ENCODE measurements around the gene PITPNM3.

PITPNM3 gene

DNA sequence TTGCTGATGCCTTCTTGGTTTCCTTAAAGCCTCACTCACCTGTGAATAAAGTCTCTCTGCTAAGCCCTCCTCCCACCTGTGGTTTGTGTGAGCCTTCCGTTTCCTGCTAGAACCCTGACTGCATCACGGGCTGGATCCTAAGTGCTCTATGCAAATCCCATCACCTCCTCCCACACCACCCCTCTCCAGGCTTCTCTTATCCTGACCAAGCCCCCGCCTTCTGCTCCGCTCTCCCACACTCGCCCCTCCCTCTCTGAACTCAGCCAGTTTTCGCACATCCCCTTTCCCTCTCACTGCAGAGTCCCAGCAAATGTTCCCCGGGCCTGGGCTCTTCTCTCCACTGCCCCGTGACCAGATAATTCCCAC, 60.3 kb downstream of the PITPNM3 start:
- no peak for DNase-seq (ENCODE audit: low read depth)
- TF ChIP-seq, protein P1, sequence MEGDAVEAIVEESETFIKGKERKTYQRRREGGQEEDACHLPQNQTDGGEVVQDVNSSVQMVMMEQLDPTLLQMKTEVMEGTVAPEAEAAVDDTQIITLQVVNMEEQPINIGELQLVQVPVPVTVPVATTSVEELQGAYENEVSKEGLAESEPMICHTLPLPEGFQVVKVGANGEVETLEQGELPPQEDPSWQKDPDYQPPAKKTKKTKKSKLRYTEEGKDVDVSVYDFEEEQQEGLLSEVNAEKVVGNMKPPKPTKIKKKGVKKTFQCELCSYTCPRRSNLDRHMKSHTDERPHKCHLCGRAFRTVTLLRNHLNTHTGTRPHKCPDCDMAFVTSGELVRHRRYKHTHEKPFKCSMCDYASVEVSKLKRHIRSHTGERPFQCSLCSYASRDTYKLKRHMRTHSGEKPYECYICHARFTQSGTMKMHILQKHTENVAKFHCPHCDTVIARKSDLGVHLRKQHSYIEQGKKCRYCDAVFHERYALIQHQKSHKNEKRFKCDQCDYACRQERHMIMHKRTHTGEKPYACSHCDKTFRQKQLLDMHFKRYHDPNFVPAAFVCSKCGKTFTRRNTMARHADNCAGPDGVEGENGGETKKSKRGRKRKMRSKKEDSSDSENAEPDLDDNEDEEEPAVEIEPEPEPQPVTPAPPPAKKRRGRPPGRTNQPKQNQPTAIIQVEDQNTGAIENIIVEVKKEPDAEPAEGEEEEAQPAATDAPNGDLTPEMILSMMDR (conservative IDR thresholded peaks at IDR 0.05; ENCODE audit: low read length), result no peak
- no peak overlapping the region for H3K4me3 ChIP-seq (ENCODE audit: low read length)

GRCh38 chr17:6495450-6496115, 60.8 kb downstream of the PITPNM3 start:
- TF ChIP-seq, protein P1 (conservative IDR thresholded peaks at IDR 0.05; ENCODE audit: low read length), result no peak
- DNase-seq (ENCODE audit: low read depth), result no peak
- no peak overlapping the region for H3K4me3 ChIP-seq (ENCODE audit: low read length)

DNA sequence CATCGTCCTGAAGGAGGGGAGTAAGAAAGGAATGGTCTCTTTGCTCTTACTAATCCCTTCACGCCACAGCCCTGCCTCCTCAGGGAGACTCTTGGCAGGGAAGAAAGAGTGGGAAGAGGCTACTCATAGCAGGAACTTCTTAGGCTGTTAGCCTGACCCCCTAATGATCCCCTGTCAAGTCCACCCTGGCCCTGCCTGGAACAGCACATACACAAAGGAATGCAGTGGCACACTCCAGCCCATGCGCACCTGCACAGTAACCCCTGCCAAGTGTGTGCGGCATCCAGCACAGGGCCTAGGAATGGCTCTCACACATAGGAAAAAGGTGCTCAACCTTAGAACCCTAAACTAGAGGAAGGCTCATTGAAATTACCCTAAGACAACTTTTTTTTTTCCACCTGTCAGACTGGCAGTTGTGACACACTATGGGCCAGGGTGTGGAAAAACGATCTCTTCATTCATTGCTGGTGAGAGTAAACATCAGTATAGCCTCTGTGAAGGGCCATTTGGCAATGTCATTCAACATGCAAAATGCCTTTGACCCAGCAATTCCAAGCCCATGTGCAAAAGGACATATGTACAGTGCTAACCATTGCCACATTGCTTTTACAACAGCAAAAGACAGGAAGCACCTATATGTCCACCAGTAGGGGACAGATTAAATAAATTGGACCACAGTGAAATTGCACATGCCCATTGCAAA, 62.0 kb downstream of the PITPNM3 start:
- TF ChIP-seq, protein P1 (conservative IDR thresholded peaks at IDR 0.05; ENCODE audit: low read length), result no peak
- H3K4me3 ChIP-seq (ENCODE audit: low read length), result no peak overlapping the region
- no peak for DNase-seq (ENCODE audit: low read depth)

- TF ChIP-seq, protein P1 (conservative IDR thresholded peaks at IDR 0.05; ENCODE audit: low read length), result no peak
- no peak overlapping the region for H3K4me3 ChIP-seq (ENCODE audit: low read length)
- DNase-seq (ENCODE audit: low read depth), result no peak
Measured at GRCh38 chr17:6492892-6493674, 63.3 kb downstream of the PITPNM3 start.

GRCh38 chr17:6491071-6491700, 65.2 kb downstream of the PITPNM3 start:
- DNase-seq (ENCODE audit: low read depth), result no peak
- TF ChIP-seq, protein P1 (conservative IDR thresholded peaks at IDR 0.05; ENCODE audit: low read length), result no peak
- no peak overlapping the region for H3K4me3 ChIP-seq (ENCODE audit: low read length)

- no peak for DNase-seq (ENCODE audit: low read depth)
Measured at GRCh38 chr17:6489016-6489550, 67.3 kb downstream of the PITPNM3 start.

More at GRCh38 chr17:6489016-6489550, 67.3 kb downstream of the PITPNM3 start:
- TF ChIP-seq, protein P1 (conservative IDR thresholded peaks at IDR 0.05; ENCODE audit: low read length), result no peak
- no peak overlapping the region for H3K4me3 ChIP-seq (ENCODE audit: low read length)
